ENCODE results near the gene ANKAR. TPM values are rescaled to one million over a fixed set of nuclear protein-coding genes. Genes with fewer than 3 reads are reported as not detected.

Gene ANKAR
- total RNA-seq, 1 experiment from 2014 or later: 1.3 TPM

GRCh38 chr2:189661148-189661956, 13.1 kb upstream of the ANKAR start, which contains the start of gene ASNSD1:
Gene ASNSD1, plus strand, starts transcription at chr2:189661459. Its CDS starts 4,674 bp downstream, at chr2:189666133.
- ATAC-seq: peak; percentile 94
- Mint-ChIP-seq H3K4me1 (peaks cover 5% of the 10 kb centered on the region; the same call in 1 of the 2 replicates), H3K27me3 (ENCODE audit: low read depth) (no peaks in the 10 kb centered on the region), H3K4me3 (no peak within 1 kb of the TSS), H3K27ac (no peak within 1 kb of the TSS), H3K9me3 (no peaks in the 10 kb centered on the region), H3K36me3 (peaks cover 5% of the 10 kb centered on the region)
- ChIA-PET POLR2A (interaction anchor here (0.6 to 1.0 kb wide), 2 partner anchors 37 to 123 kb away, joined by 3 to 4 read pairs; partner anchors contain the start of genes ORMDL1 and PMS1), CTCF (interaction anchor here (0.6 to 1.9 kb wide), 19 partner anchors 10 to 349 kb away, joined by 3 to 7 read pairs (median 4); partner anchors contain the start of gene OSGEPL1)
- DNase-seq (ENCODE audit: low spot score): peak; percentile 98
- no peak for TF ChIP-seq JUN (CRISPR knock-in tag; IDR thresholded peaks at IDR 0.05)
- TF ChIP-seq JAZF1 (CRISPR knock-in tag; IDR thresholded peaks at IDR 0.05): no peak
- no peak for TF ChIP-seq IRF1 (CRISPR knock-in tag; IDR thresholded peaks at IDR 0.05)
- no peak for TF ChIP-seq E2F4 (CRISPR knock-in tag; IDR thresholded peaks at IDR 0.05; ENCODE audit: borderline replicate concordance, low read depth)
- TF ChIP-seq SOX15 (CRISPR knock-in tag; IDR thresholded peaks at IDR 0.05): no peak
- no peak for TF ChIP-seq ZBTB21 (CRISPR knock-in tag; IDR thresholded peaks at IDR 0.05; ENCODE audit: borderline replicate concordance)
- no peak for TF ChIP-seq ZNF396 (CRISPR knock-in tag; IDR thresholded peaks at IDR 0.05; ENCODE audit: borderline replicate concordance)
- TF ChIP-seq CREB1 (CRISPR knock-in tag; IDR thresholded peaks at IDR 0.05): no peak
- TF ChIP-seq ZNF138 (CRISPR knock-in tag; conservative IDR thresholded peaks at IDR 0.05): no peak
- no peak for TF ChIP-seq RORB (CRISPR knock-in tag; IDR thresholded peaks at IDR 0.05)
- TF ChIP-seq IRF2 (CRISPR knock-in tag; IDR thresholded peaks at IDR 0.05; ENCODE audit: borderline replicate concordance, low read depth): no peak
- no peak for TF ChIP-seq ZNF423 (CRISPR knock-in tag; IDR thresholded peaks at IDR 0.05)
- no peak for TF ChIP-seq NR2C2 (CRISPR knock-in tag; IDR thresholded peaks at IDR 0.05)
- TF ChIP-seq FOXP1 (CRISPR knock-in tag; IDR thresholded peaks at IDR 0.05; ENCODE audit: borderline replicate concordance): peak; percentile 91; the same call in 1 of the 2 replicates
- TF ChIP-seq NR3C1 (CRISPR knock-in tag; conservative IDR thresholded peaks at IDR 0.05; ENCODE audit: low read depth): no peak
- TF ChIP-seq CDX4 (CRISPR knock-in tag; IDR thresholded peaks at IDR 0.05; ENCODE audit: borderline replicate concordance): no peak
- TF ChIP-seq TEAD1 (CRISPR knock-in tag; IDR thresholded peaks at IDR 0.05): 0 out of 2 replicates have a peak, but pooled peaks have one; percentile 50
- TF ChIP-seq ZNF232 (CRISPR knock-in tag; IDR thresholded peaks at IDR 0.05): no peak
- TF ChIP-seq TEAD4 (CRISPR knock-in tag; IDR thresholded peaks at IDR 0.05): no peak
- TF ChIP-seq ZMAT4 (CRISPR knock-in tag; IDR thresholded peaks at IDR 0.05): no peak
- no peak for TF ChIP-seq USF1 (CRISPR knock-in tag; IDR thresholded peaks at IDR 0.05)
- TF ChIP-seq CREM (CRISPR knock-in tag; IDR thresholded peaks at IDR 0.05): peak; percentile 48; the same call in 1 of the 2 replicates
- no peak for TF ChIP-seq NFATC4 (CRISPR knock-in tag; IDR thresholded peaks at IDR 0.05)
- peak; percentile 70 for TF ChIP-seq CTCF (IDR thresholded peaks at IDR 0.05)
- TF ChIP-seq ATF1 (CRISPR knock-in tag; IDR thresholded peaks at IDR 0.05): no peak
- no peak for TF ChIP-seq PRDM15 (CRISPR knock-in tag; IDR thresholded peaks at IDR 0.05)
- TF ChIP-seq MYBL2 (CRISPR knock-in tag; IDR thresholded peaks at IDR 0.05): peak; percentile 53; the same call in 1 of the 2 replicates
- TF ChIP-seq HMGA2 (CRISPR knock-in tag; IDR thresholded peaks at IDR 0.05): peak; percentile 12; the same call in 1 of the 2 replicates
- no peak; the same call in 1 of the 2 replicates for TF ChIP-seq ESRRA (CRISPR knock-in tag; IDR thresholded peaks at IDR 0.05; ENCODE audit: borderline replicate concordance)
- no peak for TF ChIP-seq OVOL2 (CRISPR knock-in tag; IDR thresholded peaks at IDR 0.05; ENCODE audit: borderline replicate concordance)

Measured in WTC11 (cell line).